ENCODE data around the gene ANG.

- TF ChIP-seq EZH2 (IDR thresholded peaks at IDR 0.05; ENCODE audit: low read depth, low read length, severe bottlenecking) (no peak), MAFK (IDR thresholded peaks at IDR 0.05; ENCODE audit: low read depth, low read length) (no peak), POLR2A (IDR thresholded peaks at IDR 0.05; ENCODE audit: control extremely low read depth in 1 of 2, low read depth in 2 of 2, low read length in 2 of 2) (no peak), CTCF (IDR thresholded peaks at IDR 0.05; ENCODE audit: control extremely low read depth in 1 of 3, insufficient read depth in 1 of 3, low read depth in 1 of 3, low read length in 3 of 3) (no peak), CBX5 (IDR thresholded peaks at IDR 0.05; ENCODE audit: low read depth, low read length) (no peak), SIRT6 (IDR thresholded peaks at IDR 0.05; ENCODE audit: low read length) (no peak), RAD21 (IDR thresholded peaks at IDR 0.05 in 1 of 2, conservative IDR thresholded peaks at IDR 0.05 in 1 of 2; ENCODE audit: low read depth in 2 of 2, low read length in 2 of 2) (no peak), CEBPB (IDR thresholded peaks at IDR 0.05; ENCODE audit: low read depth, low read length) (no peak), JUN (IDR thresholded peaks at IDR 0.05; ENCODE audit: low read depth, low read length) (no peak)
These were observed 43.1 kb upstream of the ANG start for GRCh38 chr14:20645481-20645880.
